Uterus (tissue), 4 donors: ENCODE measurements around the gene ABCA13. TPM values are rescaled to one million over a fixed set of nuclear protein-coding genes. Genes with fewer than 3 reads are reported as not detected.

Experiments used
- DNase-seq, 2 donors: peaks; one replicate each; pipeline ENCODE4 v3.0.0-alpha.2; 2019 to 2020
- H3K27ac ChIP-seq, 2 donors: fragments of 200-600 bp; sonication (generic); 1 replicate in 1 of 2; 2 replicates in 1 of 2; pipeline ENCODE4 v1.5.1; 2016 to 2018
- H3K27me3 ChIP-seq, 2 donors: fragments of 200-600 bp; sonication (generic); one replicate each; pipeline ENCODE4 v1.5.1; 2018 to 2019; ENCODE audit warnings: control low read depth in 1 of 2
- H3K36me3 ChIP-seq, 2 donors: fragments of 200-600 bp; sonication (generic); one replicate each; pipeline ENCODE4 v1.5.1; 2019; ENCODE audit warnings: control low read depth in 1 of 2
- H3K4me1 ChIP-seq, 2 donors: fragments of 200-600 bp; sonication (generic); one replicate each; pipeline ENCODE4 v1.5.1; 2018 to 2019; ENCODE audit warnings: control low read depth in 1 of 2
- H3K4me3 ChIP-seq, 2 donors: fragments of 200-600 bp; sonication (generic); 1 replicate in 1 of 2; 2 replicates in 1 of 2; pipeline ENCODE4 v1.5.1; 2018 to 2019; ENCODE audit warnings: mild to moderate bottlenecking in 1 of 2
- H3K9me3 ChIP-seq, 2 donors: fragments of 200-600 bp; sonication (generic); one replicate each; pipeline ENCODE4 v1.5.1; 2019; ENCODE audit warnings: control low read depth in 1 of 2
- POLR2A ChIP-seq, 2 donors: fragments of 450-650 bp; IDR thresholded peaks; one replicate each; pipeline ENCODE4 v1.6.1; 2016; ENCODE audit warnings: antibody characterized with exemption in 2 of 2, mild to moderate bottlenecking in 1 of 2, moderate library complexity in 1 of 2
- intact Hi-C: fragments of 100-400 bp; cut with DNase I; formaldehyde crosslinking; loops from one replicate; pipeline ENCODE4 v1.15.1; 2023; ENCODE audit warnings: low total_unique reads
- total RNA-seq, 4 donors: library from RNA; depleted of rRNA in 3 of 4; stranded (reverse); fragments of >200 nt in 3 of 4; gene quantifications; one replicate each; pipeline versions ENCODE4 v1.1.0 to v1.2.4, GENCODE V29; 2014 to 2023
- TF ChIP-seq, protein P1 (sequence below), 4 experiments: fragments of 200-600 bp in 2 of 4; fragments of 450-650 bp in 2 of 4; sonication (generic) in 2 of 4; IDR thresholded peaks; one replicate each; pipeline ENCODE4 v1.5.1; 2016 to 2019; ENCODE audit warnings: antibody characterized with exemption in 4 of 4, mild to moderate bottlenecking in 2 of 4, moderate library complexity in 1 of 4
- donor health status: DM: yes; HTN: yes; CAD: no.

The ABCA13 gene
- total RNA-seq, 4 donors from 2014 or later, result 0.12 to 1.0 (median 0.26) TPM; not detected in 1

DNA sequence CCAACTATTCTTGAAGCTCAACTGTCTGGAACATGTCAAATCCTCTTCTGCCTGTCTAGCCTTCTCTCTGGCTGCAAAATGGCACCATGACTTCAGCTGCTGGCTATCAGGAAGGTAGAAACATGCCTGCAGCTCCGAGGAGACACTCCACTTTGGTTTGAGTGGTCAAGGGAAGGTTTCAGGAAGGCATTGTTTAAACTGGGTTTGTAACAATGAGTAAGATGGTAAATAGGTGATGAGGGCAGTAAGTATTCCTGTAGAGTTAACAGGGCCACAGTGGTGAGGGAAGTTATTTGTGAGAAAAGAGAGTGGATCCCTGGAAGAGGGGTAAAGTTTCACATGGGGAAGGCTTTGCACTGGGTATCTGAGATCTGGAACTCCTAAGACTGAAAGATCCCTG lies 231.5 kb downstream of the ABCA13 start:
- no peak for DNase-seq
- Histone ChIP-seq H3K27me3 (no peaks in the 10 kb centered on the region), H3K9me3 (no peaks in the 10 kb centered on the region), H3K36me3 (no peaks in the 10 kb centered on the region), H3K27ac (no peak overlapping the region), H3K4me3 (no peak overlapping the region), H3K4me1 (no peaks in the 10 kb centered on the region)
- TF ChIP-seq, protein P1, sequence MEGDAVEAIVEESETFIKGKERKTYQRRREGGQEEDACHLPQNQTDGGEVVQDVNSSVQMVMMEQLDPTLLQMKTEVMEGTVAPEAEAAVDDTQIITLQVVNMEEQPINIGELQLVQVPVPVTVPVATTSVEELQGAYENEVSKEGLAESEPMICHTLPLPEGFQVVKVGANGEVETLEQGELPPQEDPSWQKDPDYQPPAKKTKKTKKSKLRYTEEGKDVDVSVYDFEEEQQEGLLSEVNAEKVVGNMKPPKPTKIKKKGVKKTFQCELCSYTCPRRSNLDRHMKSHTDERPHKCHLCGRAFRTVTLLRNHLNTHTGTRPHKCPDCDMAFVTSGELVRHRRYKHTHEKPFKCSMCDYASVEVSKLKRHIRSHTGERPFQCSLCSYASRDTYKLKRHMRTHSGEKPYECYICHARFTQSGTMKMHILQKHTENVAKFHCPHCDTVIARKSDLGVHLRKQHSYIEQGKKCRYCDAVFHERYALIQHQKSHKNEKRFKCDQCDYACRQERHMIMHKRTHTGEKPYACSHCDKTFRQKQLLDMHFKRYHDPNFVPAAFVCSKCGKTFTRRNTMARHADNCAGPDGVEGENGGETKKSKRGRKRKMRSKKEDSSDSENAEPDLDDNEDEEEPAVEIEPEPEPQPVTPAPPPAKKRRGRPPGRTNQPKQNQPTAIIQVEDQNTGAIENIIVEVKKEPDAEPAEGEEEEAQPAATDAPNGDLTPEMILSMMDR (IDR thresholded peaks at IDR 0.05), result no peak
- intact Hi-C loops, result no loop called here

DNA sequence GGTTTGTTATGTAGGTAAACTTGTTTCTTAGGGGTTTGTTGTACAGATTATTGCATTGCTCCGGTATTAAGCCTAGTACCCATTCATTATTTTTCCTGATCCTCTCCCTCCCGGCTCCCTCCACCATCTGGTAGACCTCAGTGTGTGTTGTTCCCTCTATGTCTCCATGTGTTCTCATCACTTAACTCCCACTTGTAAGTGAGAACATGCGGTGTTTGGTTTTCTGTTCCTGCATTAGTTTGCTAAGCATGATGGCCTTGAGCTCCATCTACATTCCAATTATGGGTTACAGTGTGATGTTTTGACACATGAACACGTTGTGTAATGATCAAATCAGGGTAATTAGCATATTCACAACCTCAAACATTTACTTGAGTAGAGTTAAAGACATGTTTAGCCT lies 237.5 kb downstream of the ABCA13 start:
- Histone ChIP-seq H3K9me3 (no peaks in the 10 kb centered on the region), H3K4me1 (no peaks in the 10 kb centered on the region), H3K27ac (no peak overlapping the region), H3K27me3 (no peaks in the 10 kb centered on the region), H3K4me3 (no peak overlapping the region), H3K36me3 (no peaks in the 10 kb centered on the region)
- DNase-seq, result no peak
- intact Hi-C loops, result no loop called here
- TF ChIP-seq POLR2A (IDR thresholded peaks at IDR 0.05), result no peak
- TF ChIP-seq, protein P1 (IDR thresholded peaks at IDR 0.05), result no peak

DNA sequence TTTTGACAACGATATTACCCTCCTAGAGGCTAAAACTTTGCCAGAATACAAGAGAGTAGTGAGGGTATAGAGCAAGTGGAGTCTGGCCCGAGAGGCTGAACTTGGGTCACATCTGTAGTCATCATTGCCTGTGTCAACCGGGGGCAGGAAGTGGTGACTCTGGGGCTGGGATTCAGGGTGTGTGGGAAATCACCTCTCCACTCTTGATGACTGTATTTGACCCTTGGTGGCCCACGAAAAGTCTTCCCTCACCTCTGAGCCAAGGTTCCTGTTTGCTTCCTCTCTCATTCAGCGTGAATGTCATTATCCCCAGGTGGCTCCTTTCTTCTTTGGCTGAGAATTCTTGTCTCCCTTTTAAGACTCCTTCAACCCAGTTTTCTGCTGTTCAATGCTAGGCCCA lies 240.4 kb downstream of the ABCA13 start:
- Histone ChIP-seq H3K27ac (no peak overlapping the region), H3K9me3 (no peaks in the 10 kb centered on the region), H3K4me3 (no peak overlapping the region), H3K4me1 (no peaks in the 10 kb centered on the region), H3K36me3 (no peaks in the 10 kb centered on the region), H3K27me3 (no peaks in the 10 kb centered on the region)
- DNase-seq, result no peak
- TF ChIP-seq POLR2A (IDR thresholded peaks at IDR 0.05), result no peak
- TF ChIP-seq, protein P1 (IDR thresholded peaks at IDR 0.05), result no peak
- intact Hi-C loops, result no loop called here

DNA sequence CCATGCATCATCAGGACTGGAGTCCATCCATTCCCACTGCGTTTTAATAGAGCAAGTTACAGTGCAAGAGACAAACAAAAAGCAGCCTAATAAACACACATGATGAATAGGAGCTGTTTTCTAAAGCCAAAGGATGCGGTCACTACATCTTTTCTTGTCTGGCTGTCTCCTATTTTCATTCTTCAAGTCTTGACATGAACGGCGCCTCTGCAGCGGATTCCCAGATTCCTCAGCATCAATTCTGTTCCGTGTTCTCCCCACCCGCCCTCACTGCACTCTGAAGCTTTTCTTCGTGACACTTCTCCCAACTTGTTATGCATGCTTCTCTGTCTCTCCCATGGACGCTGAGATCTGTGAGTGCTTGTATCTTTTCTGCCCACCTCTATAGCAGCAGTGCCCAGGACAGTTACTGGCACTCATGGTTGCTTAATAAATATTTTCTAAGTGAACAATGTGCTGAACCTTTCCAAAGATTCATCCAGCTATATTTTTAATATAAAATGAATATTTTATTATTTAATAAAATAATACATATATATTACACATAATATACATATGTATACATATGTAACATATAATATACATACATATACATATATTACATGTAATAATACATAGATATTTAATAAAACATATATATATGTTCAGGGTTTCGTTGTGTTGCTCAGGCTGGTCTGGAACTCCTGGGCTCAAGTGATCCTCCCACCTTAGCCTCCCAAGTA lies 242.9 kb downstream of the ABCA13 start:
- Histone ChIP-seq H3K36me3 (no peaks in the 10 kb centered on the region), H3K4me3 (no peak overlapping the region), H3K27me3 (no peaks in the 10 kb centered on the region), H3K27ac (no peak overlapping the region), H3K4me1 (no peaks in the 10 kb centered on the region), H3K9me3 (no peaks in the 10 kb centered on the region)
- DNase-seq, result no peak
- intact Hi-C loops, result no loop called here
- no peak for TF ChIP-seq POLR2A (IDR thresholded peaks at IDR 0.05)
- TF ChIP-seq, protein P1 (IDR thresholded peaks at IDR 0.05), result no peak

DNA sequence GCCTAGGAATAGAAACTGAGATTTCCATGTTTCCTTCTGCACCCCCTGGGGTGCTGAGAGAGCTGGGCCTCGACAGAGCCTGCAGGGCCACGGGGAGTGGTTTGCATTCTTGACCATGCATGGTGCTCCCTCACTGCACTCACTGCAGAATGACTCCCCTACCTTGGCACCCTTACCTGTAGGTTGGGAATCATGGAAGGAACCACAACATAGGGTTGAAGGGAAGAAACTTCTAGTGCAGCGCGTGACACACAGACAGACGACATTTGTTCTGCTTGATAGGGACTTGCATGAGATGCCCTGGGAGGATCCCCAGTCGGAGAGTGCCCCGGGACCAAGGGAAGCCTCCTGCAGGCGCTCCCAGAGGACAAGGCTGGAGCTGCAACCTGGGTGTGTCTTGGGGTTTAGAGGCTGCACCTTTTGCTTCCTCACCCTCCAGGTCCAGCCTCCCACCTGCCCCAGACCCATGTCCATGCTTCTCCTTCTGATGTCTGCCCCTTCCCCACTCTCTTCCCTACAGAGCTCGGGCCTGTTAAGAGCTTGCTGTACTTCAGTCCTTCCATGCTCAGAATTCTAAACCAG lies 245.2 kb downstream of the ABCA13 start:
- DNase-seq, result no peak
- Histone ChIP-seq H3K27ac (no peak overlapping the region), H3K36me3 (no peaks in the 10 kb centered on the region), H3K9me3 (no peaks in the 10 kb centered on the region), H3K4me1 (no peaks in the 10 kb centered on the region), H3K27me3 (no peaks in the 10 kb centered on the region), H3K4me3 (no peak overlapping the region)
- intact Hi-C loops, result no loop called here
- TF ChIP-seq, protein P1 (IDR thresholded peaks at IDR 0.05), result no peak
- no peak for TF ChIP-seq POLR2A (IDR thresholded peaks at IDR 0.05)
